ENCODE measurements around the gene SLC38A5.

Gene SLC38A5

GRCh38 chrX:48491809-48492208 lies 21.7 kb upstream of the SLC38A5 start:
- no peak for DNase-seq (ENCODE audit: low spot score)

DNA sequence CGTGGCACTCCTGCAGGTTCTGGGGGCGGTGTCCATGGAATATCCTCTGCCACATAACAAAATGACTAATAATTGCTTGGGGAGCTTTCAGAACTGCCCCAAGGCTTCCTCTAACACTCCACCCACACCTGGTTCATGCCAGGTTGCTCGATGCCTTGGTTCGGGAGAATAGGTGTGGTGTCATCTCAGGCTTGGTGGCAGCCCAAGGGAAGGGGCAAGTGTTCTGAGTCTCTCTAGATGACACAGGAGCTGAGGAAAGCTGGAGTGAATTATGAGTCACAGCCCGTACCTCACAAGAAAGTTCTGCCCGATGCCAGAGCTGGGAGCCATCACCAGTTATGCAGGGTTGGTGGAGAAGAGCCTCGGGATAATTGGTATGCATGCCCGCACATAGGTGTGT lies 20.6 kb upstream of the SLC38A5 start:
- no peak for DNase-seq (ENCODE audit: low spot score)

DNA sequence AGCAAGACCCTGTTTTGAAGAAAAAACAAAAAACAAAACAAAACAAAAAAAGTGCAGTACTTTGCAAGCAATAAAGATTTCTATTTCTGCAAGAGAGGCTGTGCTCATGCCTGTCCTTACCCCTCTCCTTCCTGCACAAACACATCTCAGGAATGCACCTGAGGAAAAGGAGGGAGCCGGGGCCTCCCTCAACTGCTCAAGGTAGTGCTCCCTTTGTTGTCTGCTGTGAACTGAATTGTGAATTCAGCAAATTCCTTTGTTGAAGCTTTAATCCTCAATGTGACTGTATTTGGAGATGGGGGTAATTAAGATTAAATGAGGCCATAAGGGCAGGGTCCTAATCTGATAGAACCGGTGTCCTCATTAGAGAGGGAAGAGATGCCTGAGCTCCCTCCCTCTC lies 19.8 kb upstream of the SLC38A5 start:
- no peak for DNase-seq (ENCODE audit: low spot score)

GRCh38 chrX:48489296-48489695 lies 19.2 kb upstream of the SLC38A5 start:
- DNase-seq (ENCODE audit: low spot score): no peak

- DNase-seq (ENCODE audit: low spot score): no peak
Measured at GRCh38 chrX:48488034-48488433, 18.0 kb upstream of the SLC38A5 start.

- DNase-seq (ENCODE audit: low spot score): no peak
Measured at GRCh38 chrX:48487362-48487798, 17.3 kb upstream of the SLC38A5 start.

DNA sequence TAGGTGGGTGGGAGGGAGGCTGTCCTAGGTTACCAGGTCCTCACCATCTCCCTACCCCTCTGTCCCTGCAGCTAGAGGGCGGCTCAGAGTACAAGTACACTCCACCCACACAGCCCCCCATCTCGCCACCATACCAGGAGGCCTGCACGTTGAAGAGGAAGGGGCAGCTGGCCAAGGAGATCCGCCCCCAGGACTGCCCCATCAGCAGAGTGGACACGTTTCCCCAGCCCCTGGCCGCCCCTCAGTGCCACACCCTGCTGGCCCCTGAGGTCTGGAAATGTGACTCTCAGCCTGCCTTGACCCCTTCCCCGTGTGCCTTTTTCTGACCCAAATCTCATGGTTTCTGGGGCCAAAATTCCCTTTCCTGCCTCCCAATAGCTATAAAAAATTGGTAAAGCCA lies 12.5 kb upstream of the SLC38A5 start:
- DNase-seq (ENCODE audit: low spot score): no peak

DNA sequence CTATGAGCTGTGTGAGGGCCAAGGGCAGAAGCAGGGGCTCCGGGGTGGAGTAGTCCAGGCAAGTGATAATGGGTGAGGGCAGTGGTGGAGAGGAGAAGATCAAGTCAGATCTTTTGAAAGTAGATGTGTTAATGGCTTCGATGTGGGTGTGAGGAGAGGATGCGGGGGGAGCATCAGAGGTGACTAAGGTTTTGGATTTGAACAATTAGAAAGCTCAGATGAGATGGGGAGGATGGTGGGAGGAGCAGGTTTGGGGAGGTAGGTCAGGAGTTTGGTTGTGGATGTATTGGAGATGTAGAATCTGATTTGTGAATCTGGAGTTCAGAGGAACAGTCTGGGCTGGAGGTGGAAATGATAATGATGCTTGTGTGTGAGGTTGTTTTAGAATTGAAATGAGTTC lies 10.5 kb upstream of the SLC38A5 start:
- no peak for DNase-seq (ENCODE audit: low spot score)

GRCh38 chrX:48480142-48480541 lies 10.1 kb upstream of the SLC38A5 start:
- no peak for DNase-seq (ENCODE audit: low spot score)

- no peak for DNase-seq (ENCODE audit: low spot score)
Measured at GRCh38 chrX:48478806-48479205, 8.7 kb upstream of the SLC38A5 start.

GRCh38 chrX:48477960-48478755 lies 8.1 kb upstream of the SLC38A5 start:
- no peak for DNase-seq (ENCODE audit: low spot score)

GRCh38 chrX:48476919-48477318 lies 6.9 kb upstream of the SLC38A5 start:
- no peak for DNase-seq (ENCODE audit: low spot score)

DNA sequence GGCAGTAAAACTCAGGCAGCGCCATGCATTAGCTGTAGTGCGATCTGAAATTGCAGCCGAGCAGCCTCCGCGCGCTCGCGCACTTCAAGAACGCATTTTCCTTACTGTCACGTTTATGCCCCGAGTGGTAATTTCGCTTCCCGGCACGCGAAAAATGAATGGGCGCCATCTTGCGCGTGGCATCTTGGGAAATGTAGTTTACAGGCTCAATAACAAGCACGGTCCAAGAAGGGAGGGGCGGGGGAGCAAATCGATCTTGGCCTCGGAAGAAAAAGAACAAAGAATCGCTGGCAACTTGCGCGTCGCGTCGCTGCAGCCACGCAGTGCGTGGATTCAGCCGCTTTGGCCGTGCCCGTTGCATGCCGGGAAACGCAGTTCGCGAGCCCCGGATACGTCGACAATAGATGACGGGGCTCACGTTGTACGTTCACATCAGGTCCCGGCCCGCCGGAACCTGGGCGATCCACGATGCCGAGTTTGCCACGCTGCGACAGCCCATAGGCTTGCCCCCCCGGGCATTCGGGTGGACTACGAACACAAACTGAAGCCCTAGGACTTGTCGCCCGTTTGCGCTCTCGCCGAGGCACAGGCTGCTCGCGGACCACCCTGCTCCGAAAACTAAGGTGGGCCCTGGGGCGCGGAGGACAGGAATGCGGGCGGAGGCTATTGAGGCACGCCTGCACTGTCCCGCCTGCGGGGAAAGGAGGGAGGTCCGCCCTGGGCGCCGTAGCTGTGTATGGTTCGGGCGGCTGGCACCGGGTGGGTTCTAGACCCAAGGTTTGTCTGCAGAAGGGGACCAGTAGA lies 5.9 kb upstream of the SLC38A5 start, which contains the start of gene FTSJ1:
Gene FTSJ1 (plus strand): TSS at position 426 of the 804 bp plus-strand sequence. CDS start 1,849 bp downstream, outside the sequence.
- DNase-seq (ENCODE audit: low spot score): peak; percentile 89

GRCh38 chrX:48475296-48475695 lies 5.2 kb upstream of the SLC38A5 start:
- no peak for DNase-seq (ENCODE audit: low spot score)

- no peak for DNase-seq (ENCODE audit: low spot score)
Measured at GRCh38 chrX:48474581-48474980, 4.5 kb upstream of the SLC38A5 start.

- no peak for DNase-seq (ENCODE audit: low spot score)
Measured at GRCh38 chrX:48474127-48474526, 4.1 kb upstream of the SLC38A5 start.

GRCh38 chrX:48473704-48473990 lies 3.6 kb upstream of the SLC38A5 start:
- DNase-seq (ENCODE audit: low spot score): no peak

- no peak for DNase-seq (ENCODE audit: low spot score)
Measured at GRCh38 chrX:48472851-48473703, 3.0 kb upstream of the SLC38A5 start.

DNA sequence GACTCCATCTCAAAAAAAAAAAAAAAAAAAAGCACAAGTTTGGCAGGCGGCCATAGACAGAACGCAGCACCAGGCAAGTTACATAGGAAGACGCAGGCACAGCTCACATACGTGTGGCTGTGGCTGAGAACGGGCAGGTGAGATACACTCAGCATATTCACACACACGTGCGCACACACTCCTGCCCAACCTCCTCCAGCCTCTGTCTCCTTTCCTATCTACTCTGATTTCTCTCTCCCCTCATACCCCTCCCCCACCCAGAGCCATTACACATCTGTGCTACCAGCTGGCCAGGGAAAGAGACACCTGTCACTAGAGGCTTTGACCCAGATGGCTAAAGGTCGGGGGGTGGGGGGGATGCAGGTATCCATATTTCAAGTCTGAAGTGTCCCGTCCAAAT lies 2.2 kb upstream of the SLC38A5 start:
- no peak for DNase-seq (ENCODE audit: low spot score)

- DNase-seq (ENCODE audit: low spot score): no peak
Measured at GRCh38 chrX:48471504-48471903, 1.4 kb upstream of the SLC38A5 start.

GRCh38 chrX:48470833-48471118 lies 716 bp upstream of the SLC38A5 start:
- DNase-seq (ENCODE audit: low spot score): no peak

All from pons (tissue), 1 donor.